Upper lobe of right lung (tissue), 1 donor: Measurements from ENCODE around the gene LRMDA. TPM values are rescaled to one million over a fixed set of nuclear protein-coding genes. Genes with fewer than 3 reads are reported as not detected.

ENCODE experiments used
- ATAC-seq: fragments of 200-7000 bp; cut with Tn5 transposase; one replicate; pipeline ENCODE4 v1.9.1; 2020; ENCODE audit warnings: mild to moderate bottlenecking, moderate library complexity
- DNase-seq: peaks from one replicate; pipeline ENCODE4 v3.0.0-alpha.2; 2020
- H3K27ac ChIP-seq: fragments of 200-600 bp; one replicate; pipeline ENCODE4 v1.8.0; 2022
- H3K27me3 ChIP-seq: fragments of 200-600 bp; one replicate; pipeline ENCODE4 v1.8.0; 2022; ENCODE audit warnings: mild to moderate bottlenecking
- H3K36me3 ChIP-seq: fragments of 200-600 bp; one replicate; pipeline ENCODE4 v1.8.0; 2022
- H3K4me1 ChIP-seq: fragments of 200-600 bp; one replicate; pipeline ENCODE4 v1.8.0; 2022
- H3K4me3 ChIP-seq: fragments of 200-600 bp; one replicate; pipeline ENCODE4 v1.8.0; 2022; ENCODE audit warnings: mild to moderate bottlenecking
- H3K9me3 ChIP-seq: fragments of 200-600 bp; one replicate; pipeline ENCODE4 v1.8.0; 2022
- intact Hi-C: fragments of 100-400 bp; cut with DNase I; formaldehyde crosslinking; loops from one replicate; pipeline ENCODE4 v1.11.0; 2022
- total RNA-seq: library from RNA; stranded (reverse); fragmentation: NEBNext Ultra II Directional; extraction: Animal tissue kit (Norgen Biotek cat#: 25700); gene quantifications from one replicate; pipeline ENCODE4 v1.2.1, GENCODE V29; 2021
- TF ChIP-seq, protein P1 (sequence below): fragments of 200-600 bp; IDR thresholded peaks from one replicate; pipeline ENCODE4 v1.8.0; 2022; ENCODE audit warnings: antibody characterized with exemption
- donor health status: DM: no; HTN: yes; CAD: no; lungs with severe emphysema.

LRMDA gene
- total RNA-seq, 1 donor from 2014 or later, result 20.0 TPM

DNA sequence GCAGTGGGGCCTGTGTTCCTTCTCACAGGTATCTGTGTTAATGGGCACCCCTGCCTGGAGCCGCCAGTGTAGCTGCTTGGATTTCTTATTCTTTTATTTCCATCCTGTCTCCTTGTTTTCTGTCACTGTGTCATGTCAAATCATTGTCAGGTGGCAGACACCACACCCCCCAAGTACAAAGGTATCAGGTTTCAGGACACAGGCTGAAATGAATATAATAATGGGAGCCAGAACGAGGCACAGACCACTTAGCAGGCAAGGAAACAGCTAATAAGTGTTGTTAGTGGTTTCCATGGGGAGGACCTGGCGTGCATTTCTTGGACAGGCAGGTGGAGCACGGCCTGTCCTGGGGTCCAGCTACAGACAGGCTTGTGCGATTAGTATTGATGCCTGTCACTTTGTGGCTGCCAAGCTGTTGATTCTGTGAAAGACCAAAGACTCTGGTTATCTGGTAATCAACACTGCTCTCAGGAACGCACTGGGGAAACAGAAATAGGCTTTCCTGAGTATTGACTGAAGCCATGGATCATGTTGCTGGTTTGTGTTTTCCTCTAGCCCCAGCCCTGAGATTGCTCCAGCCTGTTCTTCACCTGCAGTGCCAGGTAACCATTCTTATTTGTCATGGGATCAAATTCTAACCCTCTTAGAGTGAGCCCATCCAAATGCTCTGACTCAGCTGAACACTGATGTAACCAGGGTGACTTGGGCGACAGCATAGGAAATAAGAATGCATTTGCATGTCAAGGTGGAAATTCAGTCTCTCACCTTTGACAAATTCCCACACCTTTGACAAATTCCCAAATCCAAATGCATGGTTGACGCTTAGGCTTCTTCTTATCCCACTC lies 1002.0 kb downstream of the LRMDA start:
- intact Hi-C loops, result no loop called here
- Histone ChIP-seq H3K9me3 (no peaks in the 10 kb centered on the region), H3K27ac (peak overlapping the region; percentile 9), H3K36me3 (no peaks in the 10 kb centered on the region), H3K4me1 (peaks cover 6% of the 10 kb centered on the region), H3K27me3 (no peaks in the 10 kb centered on the region), H3K4me3 (no peak overlapping the region)
- no peak for DNase-seq
- TF ChIP-seq, protein P1, sequence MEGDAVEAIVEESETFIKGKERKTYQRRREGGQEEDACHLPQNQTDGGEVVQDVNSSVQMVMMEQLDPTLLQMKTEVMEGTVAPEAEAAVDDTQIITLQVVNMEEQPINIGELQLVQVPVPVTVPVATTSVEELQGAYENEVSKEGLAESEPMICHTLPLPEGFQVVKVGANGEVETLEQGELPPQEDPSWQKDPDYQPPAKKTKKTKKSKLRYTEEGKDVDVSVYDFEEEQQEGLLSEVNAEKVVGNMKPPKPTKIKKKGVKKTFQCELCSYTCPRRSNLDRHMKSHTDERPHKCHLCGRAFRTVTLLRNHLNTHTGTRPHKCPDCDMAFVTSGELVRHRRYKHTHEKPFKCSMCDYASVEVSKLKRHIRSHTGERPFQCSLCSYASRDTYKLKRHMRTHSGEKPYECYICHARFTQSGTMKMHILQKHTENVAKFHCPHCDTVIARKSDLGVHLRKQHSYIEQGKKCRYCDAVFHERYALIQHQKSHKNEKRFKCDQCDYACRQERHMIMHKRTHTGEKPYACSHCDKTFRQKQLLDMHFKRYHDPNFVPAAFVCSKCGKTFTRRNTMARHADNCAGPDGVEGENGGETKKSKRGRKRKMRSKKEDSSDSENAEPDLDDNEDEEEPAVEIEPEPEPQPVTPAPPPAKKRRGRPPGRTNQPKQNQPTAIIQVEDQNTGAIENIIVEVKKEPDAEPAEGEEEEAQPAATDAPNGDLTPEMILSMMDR, result no peak
- peak; percentile 52 for ATAC-seq

GRCh38 chr10:76435157-76435556 lies 1003.7 kb downstream of the LRMDA start:
- TF ChIP-seq, protein P1, result no peak
- H3K9me3 ChIP-seq, result no peaks in the 10 kb centered on the region
- no peak for ATAC-seq
- H3K4me3 ChIP-seq, result no peak overlapping the region
- no peak overlapping the region for H3K27ac ChIP-seq
- peaks cover 6% of the 10 kb centered on the region for H3K4me1 ChIP-seq
- no peaks in the 10 kb centered on the region for H3K36me3 ChIP-seq
- no peak for DNase-seq
- intact Hi-C loops, result no loop called here
- no peaks in the 10 kb centered on the region for H3K27me3 ChIP-seq

- ATAC-seq (peak; percentile 27), DNase-seq (no peak)
- Histone ChIP-seq H3K9me3 (no peaks in the 10 kb centered on the region), H3K4me3 (no peak overlapping the region), H3K27me3 (no peaks in the 10 kb centered on the region), H3K4me1 (peaks cover 6% of the 10 kb centered on the region), H3K27ac (no peak overlapping the region), H3K36me3 (no peaks in the 10 kb centered on the region)
- TF ChIP-seq, protein P1, result no peak
- intact Hi-C loops, result no loop called here
Measured at GRCh38 chr10:76436401-76436811, 1005.0 kb downstream of the LRMDA start.

GRCh38 chr10:76436981-76437380 lies 1005.6 kb downstream of the LRMDA start:
- Histone ChIP-seq H3K4me3 (no peak overlapping the region), H3K27me3 (no peaks in the 10 kb centered on the region), H3K4me1 (peaks cover 6% of the 10 kb centered on the region), H3K36me3 (no peaks in the 10 kb centered on the region), H3K9me3 (no peaks in the 10 kb centered on the region), H3K27ac (no peak overlapping the region)
- intact Hi-C loops, result no loop called here
- TF ChIP-seq, protein P1, result no peak
- ATAC-seq (no peak), DNase-seq (no peak)

- DNase-seq, result no peak
- intact Hi-C loops, result no loop called here
- H3K27ac ChIP-seq, result no peak overlapping the region
- no peak for ATAC-seq
- TF ChIP-seq, protein P1, result no peak
- H3K36me3 ChIP-seq, result no peaks in the 10 kb centered on the region
- H3K4me1 ChIP-seq, result no peaks in the 10 kb centered on the region
- H3K27me3 ChIP-seq, result no peaks in the 10 kb centered on the region
- no peak overlapping the region for H3K4me3 ChIP-seq
- H3K9me3 ChIP-seq, result no peaks in the 10 kb centered on the region
Measured at GRCh38 chr10:76440426-76440825, 1009.0 kb downstream of the LRMDA start.
